Skeletal muscle tissue (tissue), 4 donors: ENCODE measurements around the gene ZNF436. TPM values are rescaled to one million over a fixed set of nuclear protein-coding genes. Genes with fewer than 3 reads are reported as not detected.

Experiments used
- H3K27ac ChIP-seq: one replicate; pipeline ENCODE4 v1.7.0; 2013; ENCODE audit warnings: mild to moderate bottlenecking, low read depth, low read length, inconsistent platforms
- H3K27me3 ChIP-seq, 3 donors: one replicate each; pipeline ENCODE4 v1.7.0; 2013; ENCODE audit warnings: low read length in 3 of 3; ENCODE audit not compliant: control insufficient read depth in 3 of 3, insufficient read depth in 3 of 3
- H3K36me3 ChIP-seq, 3 donors: one replicate each; pipeline ENCODE4 v1.7.0; 2013; ENCODE audit warnings: low read length in 3 of 3; ENCODE audit not compliant: control insufficient read depth in 3 of 3, insufficient read depth in 3 of 3
- H3K4me1 ChIP-seq, 3 donors: one replicate each; pipeline ENCODE4 v1.7.0; 2013; ENCODE audit warnings: low read length in 3 of 3, mild to moderate bottlenecking in 3 of 3; ENCODE audit not compliant: control insufficient read depth in 3 of 3, insufficient read depth in 3 of 3
- H3K4me3 ChIP-seq, 3 donors: one replicate each; pipeline ENCODE4 v1.7.0; 2013; ENCODE audit warnings: low read length in 3 of 3
- H3K9ac ChIP-seq, 3 donors: one replicate each; pipeline ENCODE4 v1.7.0; 2013; ENCODE audit warnings: low read length in 3 of 3, mild to moderate bottlenecking in 3 of 3, moderate library complexity in 2 of 3, low read depth in 1 of 3
- H3K9me3 ChIP-seq, 3 donors: one replicate each; pipeline ENCODE4 v1.7.0; 2013; ENCODE audit warnings: low read length in 3 of 3; ENCODE audit not compliant: control insufficient read depth in 3 of 3
- total RNA-seq: library from RNA; depleted of rRNA; stranded (reverse); fragments of >200 nt; gene quantifications from one replicate; pipeline ENCODE4 v1.2.3, GENCODE V29; 2014
- donor health status: Osteomylitis.

The ZNF436 gene
- total RNA-seq, 1 donor from 2014 or later = 67.3 TPM

GRCh38 chr1:23356471-23357137 is 13.0 kb downstream of the ZNF436 start:
- no peaks in the 10 kb centered on the region for H3K27me3 ChIP-seq
- H3K4me1 ChIP-seq = no peaks in the 10 kb centered on the region
- no peak overlapping the region for H3K9ac ChIP-seq
- H3K9me3 ChIP-seq = peaks cover 10 to 17% (median 15%) of the 10 kb centered on the region in 3 donors
- peak overlapping the region; percentile 15 for H3K27ac ChIP-seq
- peaks cover 22 to 23% (median 23%) of the 10 kb centered on the region in 3 donors for H3K36me3 ChIP-seq
- no peak overlapping the region for H3K4me3 ChIP-seq

GRCh38 chr1:23354245-23354644 is 15.4 kb downstream of the ZNF436 start:
- no peak overlapping the region for H3K4me3 ChIP-seq
- no peaks in the 10 kb centered on the region for H3K9me3 ChIP-seq
- no peak overlapping the region for H3K9ac ChIP-seq
- H3K27me3 ChIP-seq = no peaks in the 10 kb centered on the region
- H3K36me3 ChIP-seq = peaks cover 0 to 2% (median 0%) of the 10 kb centered on the region in 3 donors
- no peaks in the 10 kb centered on the region for H3K4me1 ChIP-seq
- H3K27ac ChIP-seq = no peak overlapping the region

- Histone ChIP-seq H3K27ac (no peak overlapping the region), H3K4me3 (no peak overlapping the region), H3K27me3 (no peaks in the 10 kb centered on the region), H3K9me3 (no peaks in the 10 kb centered on the region), H3K9ac (no peak overlapping the region), H3K4me1 (no peaks in the 10 kb centered on the region), H3K36me3 (no peaks in the 10 kb centered on the region)
Measured at GRCh38 chr1:23352096-23352695, 17.4 kb downstream of the ZNF436 start.

GRCh38 chr1:23345920-23346319 is 23.7 kb downstream of the ZNF436 start:
- Histone ChIP-seq H3K27ac (no peak overlapping the region), H3K4me3 (no peak overlapping the region), H3K4me1 (peaks cover 18 to 28% (median 24%) of the 10 kb centered on the region in 3 donors), H3K27me3 (no peaks in the 10 kb centered on the region), H3K9me3 (no peaks in the 10 kb centered on the region), H3K36me3 (no peaks in the 10 kb centered on the region), H3K9ac (no peak overlapping the region)

- Histone ChIP-seq H3K4me3 (peak overlapping the region; percentile 70 to 94 (median 86)), H3K9me3 (no peaks in the 10 kb centered on the region), H3K36me3 (no peaks in the 10 kb centered on the region), H3K27ac (peak overlapping the region; percentile 83), H3K9ac (peak overlapping the region; percentile 77 to 96 (median 91)), H3K27me3 (no peaks in the 10 kb centered on the region), H3K4me1 (peaks cover 21 to 33% (median 28%) of the 10 kb centered on the region in 3 donors)
Measured at GRCh38 chr1:23344987-23345472, 24.6 kb downstream of the ZNF436 start.

- H3K27ac ChIP-seq = peak within 1 kb of the TSS; percentile 83
- H3K9me3 ChIP-seq = no peaks in the 10 kb centered on the region
- H3K4me1 ChIP-seq = peaks cover 21 to 33% (median 31%) of the 10 kb centered on the region in 3 donors
- no peaks in the 10 kb centered on the region for H3K36me3 ChIP-seq
- peak within 1 kb of the TSS; percentile 77 to 94 (median 86) for H3K4me3 ChIP-seq
- H3K9ac ChIP-seq = peak within 1 kb of the TSS; percentile 83 to 96 (median 91)
- H3K27me3 ChIP-seq = no peaks in the 10 kb centered on the region
Measured at GRCh38 chr1:23344111-23344986, 25.3 kb downstream of the ZNF436 start, which contains the start of gene HNRNPR. TSS of gene HNRNPR (minus strand) at chr1:23344284. CDS start at chr1:23341008, 3,276 bp downstream.

GRCh38 chr1:23343221-23344110 is 26.2 kb downstream of the ZNF436 start:
- Histone ChIP-seq H3K9ac (peak overlapping the region; percentile 79 to 91 (median 83)), H3K4me1 (peaks cover 21 to 33% (median 31%) of the 10 kb centered on the region in 3 donors), H3K27me3 (no peaks in the 10 kb centered on the region)

GRCh38 chr1:23341931-23342692 is 27.5 kb downstream of the ZNF436 start:
- no peak overlapping the region for H3K27ac ChIP-seq
- no peaks in the 10 kb centered on the region for H3K27me3 ChIP-seq
- peaks cover 21 to 38% (median 31%) of the 10 kb centered on the region in 3 donors for H3K4me1 ChIP-seq
- H3K36me3 ChIP-seq = peaks cover 0 to 5% (median 0%) of the 10 kb centered on the region in 3 donors
- no peaks in the 10 kb centered on the region for H3K9me3 ChIP-seq
- H3K4me3 ChIP-seq = peak overlapping the region in 2 of 3 donors; percentile 77 to 92
- H3K9ac ChIP-seq = peak overlapping the region in 2 of 3 donors; percentile 79 to 83

More at GRCh38 chr1:23343221-23344110, 26.2 kb downstream of the ZNF436 start:
- peak overlapping the region; percentile 83 for H3K27ac ChIP-seq
- no peaks in the 10 kb centered on the region for H3K9me3 ChIP-seq
- no peaks in the 10 kb centered on the region for H3K36me3 ChIP-seq
- peak overlapping the region; percentile 77 to 92 (median 80) for H3K4me3 ChIP-seq
